B cell (primary cell): ENCODE measurements around the gene SYNE1.

Experiments
- EZH2 ChIP-seq: IDR thresholded peaks from 2 replicates; pipeline ENCODE4 v1.6.1; 2012; ENCODE audit warnings: borderline replicate concordance, low read depth, mild to moderate bottlenecking, moderate library complexity, low read length; ENCODE audit not compliant: insufficient read depth, poor library complexity, severe bottlenecking
- TF ChIP-seq, protein P1 (sequence below): fragments of 200-600 bp; IDR thresholded peaks from one replicate; pipeline ENCODE4 v1.8.0; 2022; ENCODE audit warnings: antibody characterized with exemption, mild to moderate bottlenecking

DNA sequence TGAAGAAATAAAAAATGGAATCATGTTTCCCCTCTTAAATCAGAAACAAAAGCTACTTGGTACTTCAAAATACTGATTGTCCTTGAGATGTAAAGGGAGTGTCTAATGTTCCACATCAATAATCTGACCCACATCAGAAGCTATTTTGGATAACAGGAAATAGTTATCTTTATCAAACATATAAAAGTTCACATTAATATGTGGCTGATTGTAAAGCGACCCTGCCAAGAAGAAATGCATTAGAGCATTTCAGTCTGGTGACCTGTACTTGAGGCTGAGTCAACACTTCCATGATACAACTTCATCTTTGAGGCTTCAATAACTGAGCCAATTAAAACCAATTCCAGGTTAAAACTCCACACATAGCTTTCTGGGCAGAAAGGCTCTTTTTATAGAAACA, 31.8 kb downstream of the SYNE1 start:
- TF ChIP-seq EZH2 = no peak
- TF ChIP-seq, protein P1, sequence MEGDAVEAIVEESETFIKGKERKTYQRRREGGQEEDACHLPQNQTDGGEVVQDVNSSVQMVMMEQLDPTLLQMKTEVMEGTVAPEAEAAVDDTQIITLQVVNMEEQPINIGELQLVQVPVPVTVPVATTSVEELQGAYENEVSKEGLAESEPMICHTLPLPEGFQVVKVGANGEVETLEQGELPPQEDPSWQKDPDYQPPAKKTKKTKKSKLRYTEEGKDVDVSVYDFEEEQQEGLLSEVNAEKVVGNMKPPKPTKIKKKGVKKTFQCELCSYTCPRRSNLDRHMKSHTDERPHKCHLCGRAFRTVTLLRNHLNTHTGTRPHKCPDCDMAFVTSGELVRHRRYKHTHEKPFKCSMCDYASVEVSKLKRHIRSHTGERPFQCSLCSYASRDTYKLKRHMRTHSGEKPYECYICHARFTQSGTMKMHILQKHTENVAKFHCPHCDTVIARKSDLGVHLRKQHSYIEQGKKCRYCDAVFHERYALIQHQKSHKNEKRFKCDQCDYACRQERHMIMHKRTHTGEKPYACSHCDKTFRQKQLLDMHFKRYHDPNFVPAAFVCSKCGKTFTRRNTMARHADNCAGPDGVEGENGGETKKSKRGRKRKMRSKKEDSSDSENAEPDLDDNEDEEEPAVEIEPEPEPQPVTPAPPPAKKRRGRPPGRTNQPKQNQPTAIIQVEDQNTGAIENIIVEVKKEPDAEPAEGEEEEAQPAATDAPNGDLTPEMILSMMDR = no peak
